Neutrophil (primary cell): Measurements from ENCODE around the gene CNNM4.
"Not testable (repeated sequence)": the region's sequence is repeated elsewhere in the genome, so short reads cannot be mapped to it uniquely, and the experiment has no call there.

Experiments used
- H3K27ac ChIP-seq: fragments of 200-600 bp; sonication (generic); 2 replicates; pipeline ENCODE4 v1.5.1; 2016; ENCODE audit warnings: mild to moderate bottlenecking, moderate library complexity
- H3K27me3 ChIP-seq: fragments of 200-600 bp; sonication (generic); 2 replicates; pipeline ENCODE4 v1.6.0; 2016; ENCODE audit warnings: mild to moderate bottlenecking
- H3K36me3 ChIP-seq: fragments of 200-600 bp; sonication (generic); 2 replicates; pipeline ENCODE4 v1.5.1; 2017
- H3K4me1 ChIP-seq, 2 experiments: fragments of 200-600 bp in 1 of 2; sonication (generic) in 1 of 2; 1 replicate in 1 of 2; 2 replicates in 1 of 2; pipeline versions ENCODE4 v1.5.1 to v1.6.1; 2013 to 2016; ENCODE audit warnings: low read depth in 1 of 2, low read length in 1 of 2, mild to moderate bottlenecking in 1 of 2, moderate library complexity in 1 of 2; ENCODE audit not compliant: control insufficient read depth in 1 of 2, insufficient read depth in 1 of 2
- H3K4me3 ChIP-seq, 2 experiments: fragments of 200-600 bp in 1 of 2; sonication (generic) in 1 of 2; 1 replicate in 1 of 2; 2 replicates in 1 of 2; pipeline ENCODE4 v1.5.1; 2013 to 2016; ENCODE audit warnings: low read depth in 1 of 2, low read length in 1 of 2, mild to moderate bottlenecking in 1 of 2, moderate library complexity in 1 of 2
- H3K9me3 ChIP-seq: fragments of 200-600 bp; sonication (generic); 2 replicates; pipeline ENCODE4 v1.5.1; 2016
- CTCF ChIP-seq: fragments of 200-600 bp; sonication (generic); IDR thresholded peaks from 2 replicates; pipeline ENCODE4 v1.5.1; 2016; ENCODE audit warnings: antibody characterized with exemption

CNNM4 gene

GRCh38 chr2:96801786-96802595, 41.3 kb downstream of the CNNM4 start:
- H3K36me3 ChIP-seq, result no peaks in the 10 kb centered on the region
- peaks cover 3 to 8% of the 10 kb centered on the region in 2 experiments for H3K4me1 ChIP-seq
- no peaks in the 10 kb centered on the region for H3K27me3 ChIP-seq
- no peaks in the 10 kb centered on the region for H3K9me3 ChIP-seq
- no peak overlapping the region for H3K27ac ChIP-seq
- H3K4me3 ChIP-seq, result no peak overlapping the region
- no peak for TF ChIP-seq CTCF

- Histone ChIP-seq H3K4me3 (no peak overlapping the region), H3K9me3 (no peaks in the 10 kb centered on the region), H3K4me1 (peaks cover 3 to 8% of the 10 kb centered on the region in 2 experiments), H3K27ac (no peak overlapping the region), H3K27me3 (no peaks in the 10 kb centered on the region), H3K36me3 (no peaks in the 10 kb centered on the region)
- TF ChIP-seq CTCF, result no peak
Observed at GRCh38 chr2:96802721-96803120, 42.0 kb downstream of the CNNM4 start.

- H3K4me3 ChIP-seq, result no peak overlapping the region
- peaks cover 3 to 8% of the 10 kb centered on the region in 2 experiments for H3K4me1 ChIP-seq
- TF ChIP-seq CTCF, result no peak
- no peaks in the 10 kb centered on the region for H3K27me3 ChIP-seq
- H3K36me3 ChIP-seq, result no peaks in the 10 kb centered on the region
- H3K27ac ChIP-seq, result no peak overlapping the region
- H3K9me3 ChIP-seq, result no peaks in the 10 kb centered on the region
Observed at GRCh38 chr2:96804986-96805385, 44.3 kb downstream of the CNNM4 start.

GRCh38 chr2:96805946-96806345, 45.2 kb downstream of the CNNM4 start:
- not testable (repeated sequence) for H3K36me3 ChIP-seq, H3K27me3 ChIP-seq, H3K9me3 ChIP-seq, H3K4me3 ChIP-seq, H3K27ac ChIP-seq, H3K4me1 ChIP-seq

- Histone ChIP-seq H3K9me3 (no peaks in the 10 kb centered on the region), H3K36me3 (no peaks in the 10 kb centered on the region), H3K4me1 (no peaks in the 10 kb centered on the region), H3K4me3 (no peak overlapping the region), H3K27me3 (no peaks in the 10 kb centered on the region), H3K27ac (no peak overlapping the region)
- TF ChIP-seq CTCF, result no peak
Observed at GRCh38 chr2:96806468-96807126, 45.9 kb downstream of the CNNM4 start.

GRCh38 chr2:96807127-96807471, 46.4 kb downstream of the CNNM4 start:
- H3K4me3 ChIP-seq, result no peak overlapping the region
- H3K4me1 ChIP-seq, result no peaks in the 10 kb centered on the region
- H3K27me3 ChIP-seq, result no peaks in the 10 kb centered on the region
- H3K36me3 ChIP-seq, result no peaks in the 10 kb centered on the region
- no peak for TF ChIP-seq CTCF
- no peak overlapping the region for H3K27ac ChIP-seq
- no peaks in the 10 kb centered on the region for H3K9me3 ChIP-seq
